GM20000 (cell line): ENCODE measurements around the gene ARFGEF3.

Source experiments
- DNase-seq: peaks from one replicate; pipeline ENCODE4 v3.0.0; 2012; ENCODE audit warnings: low spot score
- TF ChIP-seq, protein P1 (sequence below): IDR thresholded peaks from 2 replicates; pipeline ENCODE4 v1.5.1; 2012; ENCODE audit warnings: mild to moderate bottlenecking, control low read depth; ENCODE audit errors: extremely low read depth, missing control alignments

The ARFGEF3 gene

DNA sequence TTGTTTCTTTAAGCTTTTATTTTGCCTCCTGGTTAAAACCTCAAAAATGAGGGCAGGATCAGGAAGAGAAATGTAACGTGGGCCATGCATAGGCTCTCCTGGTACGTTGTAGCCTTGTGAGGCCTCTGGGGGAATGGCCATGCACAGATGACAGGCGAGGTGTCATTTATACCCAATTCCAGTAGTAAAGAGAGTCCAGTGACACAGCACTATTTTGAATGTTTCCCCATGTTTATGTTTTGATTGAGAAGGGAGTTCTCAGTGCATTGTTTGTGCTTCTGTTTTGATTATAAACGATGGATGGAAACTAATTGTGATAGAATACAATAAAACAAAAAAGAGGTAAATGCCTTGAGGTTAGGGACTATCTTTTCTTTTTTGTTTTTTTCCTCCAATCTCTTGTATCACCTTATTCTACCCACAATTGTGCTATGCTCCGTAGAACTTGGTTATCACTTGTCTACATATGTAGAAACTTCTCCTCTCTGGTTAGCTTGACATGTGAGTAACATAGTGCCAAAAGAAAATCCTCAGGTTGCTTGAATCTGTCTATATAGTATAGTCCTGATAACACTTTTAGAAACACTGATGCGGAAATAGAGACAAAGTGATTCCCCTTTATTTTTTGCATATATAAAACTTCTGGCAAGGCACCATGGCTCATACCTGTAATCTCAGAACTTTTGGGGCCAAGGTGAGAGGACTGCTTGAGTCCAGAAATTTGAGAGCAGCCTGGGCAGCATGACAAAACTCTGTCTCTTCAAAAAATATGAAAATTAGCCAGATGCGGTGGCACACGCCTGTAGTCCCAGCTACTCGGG lies 209.1 kb downstream of the ARFGEF3 start:
- TF ChIP-seq, protein P1, sequence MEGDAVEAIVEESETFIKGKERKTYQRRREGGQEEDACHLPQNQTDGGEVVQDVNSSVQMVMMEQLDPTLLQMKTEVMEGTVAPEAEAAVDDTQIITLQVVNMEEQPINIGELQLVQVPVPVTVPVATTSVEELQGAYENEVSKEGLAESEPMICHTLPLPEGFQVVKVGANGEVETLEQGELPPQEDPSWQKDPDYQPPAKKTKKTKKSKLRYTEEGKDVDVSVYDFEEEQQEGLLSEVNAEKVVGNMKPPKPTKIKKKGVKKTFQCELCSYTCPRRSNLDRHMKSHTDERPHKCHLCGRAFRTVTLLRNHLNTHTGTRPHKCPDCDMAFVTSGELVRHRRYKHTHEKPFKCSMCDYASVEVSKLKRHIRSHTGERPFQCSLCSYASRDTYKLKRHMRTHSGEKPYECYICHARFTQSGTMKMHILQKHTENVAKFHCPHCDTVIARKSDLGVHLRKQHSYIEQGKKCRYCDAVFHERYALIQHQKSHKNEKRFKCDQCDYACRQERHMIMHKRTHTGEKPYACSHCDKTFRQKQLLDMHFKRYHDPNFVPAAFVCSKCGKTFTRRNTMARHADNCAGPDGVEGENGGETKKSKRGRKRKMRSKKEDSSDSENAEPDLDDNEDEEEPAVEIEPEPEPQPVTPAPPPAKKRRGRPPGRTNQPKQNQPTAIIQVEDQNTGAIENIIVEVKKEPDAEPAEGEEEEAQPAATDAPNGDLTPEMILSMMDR = no peak
- no peak for DNase-seq

GRCh38 chr6:138371452-138371711 lies 209.6 kb downstream of the ARFGEF3 start:
- DNase-seq = no peak
- TF ChIP-seq, protein P1 = no peak

GRCh38 chr6:138371720-138372119 lies 210.0 kb downstream of the ARFGEF3 start:
- no peak for DNase-seq
- TF ChIP-seq, protein P1 = no peak

DNA sequence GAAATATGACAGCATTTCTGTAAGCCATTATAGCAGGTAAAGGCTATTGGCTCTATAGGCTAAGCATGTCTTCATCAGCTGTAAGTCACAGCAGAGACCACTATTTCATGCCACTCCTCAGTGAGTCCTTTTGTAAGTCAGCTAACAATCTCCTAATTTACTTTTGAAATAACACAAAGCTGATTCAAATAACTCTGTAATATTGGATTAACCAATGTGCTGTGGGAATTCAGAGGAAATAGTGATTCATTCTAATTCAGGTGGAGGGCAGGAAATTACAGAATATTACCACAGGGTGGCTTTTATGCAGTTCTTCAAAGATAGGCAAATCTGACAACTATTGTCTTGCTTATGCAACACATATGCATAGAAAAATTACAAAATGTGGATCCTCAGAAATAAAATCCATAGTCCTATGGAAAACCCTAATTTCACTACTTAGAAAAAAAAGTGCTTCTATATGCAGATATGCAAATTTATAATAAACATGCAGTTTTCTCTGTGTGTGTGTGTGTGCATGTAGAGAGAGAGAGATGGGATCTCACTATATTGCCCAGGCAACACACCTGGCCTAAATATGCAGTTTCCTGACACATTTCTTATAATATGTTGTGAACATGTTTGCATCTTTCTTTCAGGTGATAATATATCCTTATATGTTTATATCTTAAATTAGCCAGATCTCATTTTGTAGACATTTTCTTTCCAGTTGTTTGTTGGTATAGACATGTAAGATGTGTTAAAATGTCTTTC lies 211.1 kb downstream of the ARFGEF3 start:
- TF ChIP-seq, protein P1 = no peak
- DNase-seq = no peak

GRCh38 chr6:138374230-138374629 lies 212.5 kb downstream of the ARFGEF3 start:
- TF ChIP-seq, protein P1 = no peak

DNA sequence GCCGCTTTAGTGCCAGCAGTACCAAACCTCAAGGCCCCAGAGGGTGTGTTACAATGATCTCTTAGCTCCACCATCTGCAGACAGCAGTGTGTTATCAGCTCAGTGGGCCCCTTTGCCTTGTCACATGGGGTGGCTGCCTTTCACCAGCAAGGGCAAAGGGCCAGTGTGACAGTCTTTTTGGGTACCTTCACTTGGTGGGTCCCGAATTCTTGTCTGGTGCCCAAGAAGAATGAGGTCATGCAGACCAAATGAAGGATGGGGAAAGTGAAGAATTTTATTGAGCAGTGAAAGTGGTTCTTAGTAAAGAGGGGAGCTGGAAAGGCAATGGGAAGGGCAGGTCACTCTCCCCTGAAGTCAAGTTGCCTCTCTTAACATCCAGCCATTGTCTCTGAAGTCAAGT lies 213.1 kb downstream of the ARFGEF3 start:
- TF ChIP-seq, protein P1 = no peak
- no peak for DNase-seq

More at GRCh38 chr6:138374230-138374629, 212.5 kb downstream of the ARFGEF3 start:
- DNase-seq = no peak

- TF ChIP-seq, protein P1 = no peak
- DNase-seq = no peak
Measured at GRCh38 chr6:138377042-138377441, 215.3 kb downstream of the ARFGEF3 start.
